Activated CD8-positive, alpha-beta memory T cell treated with anti-CD3 and anti-CD28 coated beads, Interleukin-2, amount 10 ng/mL, durations not matched to agents 7 days and 5 days (primary cell): ENCODE results near the gene PSD. TPM values are rescaled to one million over a fixed set of nuclear protein-coding genes. Genes with fewer than 3 reads are reported as not detected.

Source experiments
- ATAC-seq: fragments of 150-1000 bp; cut with Tn5 transposase; one replicate; pipeline ENCODE4 v1.10.0; 2021; ENCODE audit warnings: moderate library complexity
- CTCF ChIA-PET: fragments of 350-600 bp; sonication (Branson Sonifier 250); formaldehyde crosslinking; loops from one replicate; lab custom pipeline; 2021; ENCODE audit warnings: antibody characterized with exemption; lab: Charles Lee
- DNase-seq: peaks from one replicate; pipeline ENCODE4 v3.0.0-alpha.2; 2020
- H3K27ac Mint-ChIP-seq: one replicate; pipeline ENCODE4 v1.8.0; 2021; ENCODE audit warnings: mild to moderate bottlenecking, mixed read lengths
- H3K27me3 Mint-ChIP-seq: one replicate; pipeline ENCODE4 v1.8.0; 2021; ENCODE audit warnings: mixed read lengths
- H3K36me3 Mint-ChIP-seq: one replicate; pipeline ENCODE4 v1.8.0; 2021; ENCODE audit warnings: mild to moderate bottlenecking, mixed read lengths
- H3K4me1 Mint-ChIP-seq: one replicate; pipeline ENCODE4 v1.8.0; 2021; ENCODE audit warnings: mixed read lengths
- H3K4me3 Mint-ChIP-seq: one replicate; pipeline ENCODE4 v1.8.0; 2021; ENCODE audit warnings: mild to moderate bottlenecking, moderate library complexity, mixed read lengths
- H3K9me3 Mint-ChIP-seq: one replicate; pipeline ENCODE4 v1.8.0; 2022; ENCODE audit warnings: low read depth, mixed read lengths
- microRNA-seq: library from miRNA; unstranded; fragments of <30 nt; microRNA quantifications from one replicate; pipeline ENCODE4 v1.2.0, GENCODE V29; 2022
- total RNA-seq, 2 experiments: library from RNA; stranded (reverse); gene quantifications; one replicate each; pipeline ENCODE4 v1.2.3, GENCODE V29; 2021

The PSD gene
- total RNA-seq, 2 experiments from 2014 or later, result 2.8 to 2.9 TPM

DNA sequence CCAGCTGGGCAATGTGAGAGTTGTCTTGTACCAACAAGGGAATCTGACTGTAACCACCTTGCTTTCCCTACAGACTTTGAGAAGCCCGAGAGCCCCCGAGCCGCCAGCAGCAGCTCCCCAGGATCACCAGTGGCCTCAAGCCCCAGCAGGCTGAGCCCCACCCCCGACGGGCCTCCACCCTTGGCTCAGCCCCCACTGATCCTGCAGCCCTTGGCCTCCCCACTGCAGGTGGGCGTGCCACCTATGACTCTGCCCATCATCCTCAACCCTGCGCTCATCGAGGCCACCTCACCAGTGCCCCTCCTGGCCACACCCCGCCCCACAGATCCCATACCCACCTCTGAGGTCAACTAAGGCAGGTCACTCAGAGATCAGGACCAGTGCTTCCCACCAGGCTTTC lies 36.6 kb downstream of the PSD start:
- Mint-ChIP-seq H3K36me3 (peaks cover 11% of the 10 kb centered on the region), H3K9me3 (no peaks in the 10 kb centered on the region), H3K4me1 (no peaks in the 10 kb centered on the region), H3K27me3 (no peaks in the 10 kb centered on the region), H3K27ac (peak overlapping the region; percentile 42), H3K4me3 (no peak overlapping the region)
- no peak for ATAC-seq
- DNase-seq, result no peak
- CTCF ChIA-PET, result interaction anchor here (0.7 to 2.3 kb wide), 4 partner anchors 12 to 202 kb away, joined by 3 to 7 read pairs (median 4); no protein-coding TSS in a partner anchor

DNA sequence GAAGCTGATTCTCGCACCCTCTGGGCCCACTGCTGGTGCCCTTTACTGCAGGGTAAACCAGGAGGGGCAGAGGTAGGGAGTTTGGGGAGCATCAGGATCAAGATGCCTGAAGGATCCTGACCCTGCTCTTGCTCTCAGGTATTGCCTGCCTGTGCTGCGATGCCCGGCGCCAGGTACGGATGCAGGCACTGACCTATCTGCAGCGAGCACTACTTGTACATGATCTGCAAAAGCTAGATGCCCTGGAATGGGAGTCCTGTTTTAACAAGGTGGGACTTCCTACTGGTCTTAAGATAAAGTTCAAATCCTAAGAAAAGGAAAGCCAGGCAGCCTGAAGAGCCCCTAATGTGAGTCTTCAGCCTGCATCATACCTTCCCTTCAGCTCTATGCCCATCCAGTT lies 39.2 kb downstream of the PSD start:
- Mint-ChIP-seq H3K9me3 (no peaks in the 10 kb centered on the region), H3K27me3 (no peaks in the 10 kb centered on the region), H3K4me3 (no peak overlapping the region), H3K4me1 (no peaks in the 10 kb centered on the region), H3K27ac (no peak overlapping the region), H3K36me3 (peaks cover 18% of the 10 kb centered on the region)
- ATAC-seq, result no peak
- no peak for DNase-seq
- CTCF ChIA-PET, result interaction anchor here (0.8 to 1.6 kb wide), 3 partner anchors 20 to 150 kb away, joined by 4 to 5 read pairs (median 4); no protein-coding TSS in a partner anchor

- no peak overlapping the region for H3K4me3 Mint-ChIP-seq
- H3K27ac Mint-ChIP-seq, result no peak overlapping the region
- CTCF ChIA-PET, result no interaction called here
Observed at GRCh38 chr10:102376901-102377300, 41.7 kb downstream of the PSD start.

DNA sequence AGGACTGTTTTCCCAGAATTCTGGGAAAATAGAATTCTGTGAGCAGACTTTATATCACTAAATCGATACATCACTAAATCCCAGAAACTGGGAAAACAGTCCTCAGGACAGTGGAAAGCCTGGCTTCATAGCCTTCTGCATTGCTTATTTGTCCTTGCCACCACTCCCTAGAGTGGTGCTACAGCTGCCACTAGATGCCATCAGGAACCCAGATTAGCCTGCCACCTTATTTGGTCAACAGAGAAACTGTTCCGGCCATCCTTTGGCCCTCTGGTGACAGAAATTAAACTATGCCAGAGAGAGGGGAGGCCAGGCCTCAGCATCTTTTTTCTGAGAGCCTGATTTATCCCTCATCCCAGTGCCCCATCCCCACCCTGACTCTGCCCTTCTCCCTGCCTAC lies 42.7 kb downstream of the PSD start:
- no peak overlapping the region for H3K27ac Mint-ChIP-seq
- ATAC-seq (no peak), DNase-seq (no peak)
- CTCF ChIA-PET, result interaction anchor here (0.9 to 1.2 kb wide), 3 partner anchors 8 to 146 kb away, joined by 3 to 6 read pairs (median 3); no protein-coding TSS in a partner anchor
- no peak overlapping the region for H3K4me3 Mint-ChIP-seq
- H3K27me3 Mint-ChIP-seq, result no peaks in the 10 kb centered on the region
- H3K4me1 Mint-ChIP-seq, result no peaks in the 10 kb centered on the region
- H3K36me3 Mint-ChIP-seq, result peaks cover 29% of the 10 kb centered on the region
- H3K9me3 Mint-ChIP-seq, result no peaks in the 10 kb centered on the region

More at GRCh38 chr10:102376901-102377300, 41.7 kb downstream of the PSD start:
- H3K9me3 Mint-ChIP-seq, result no peaks in the 10 kb centered on the region
- no peak for DNase-seq
- ATAC-seq, result no peak
- H3K36me3 Mint-ChIP-seq, result peaks cover 21% of the 10 kb centered on the region
- no peaks in the 10 kb centered on the region for H3K27me3 Mint-ChIP-seq
- H3K4me1 Mint-ChIP-seq, result no peaks in the 10 kb centered on the region

DNA sequence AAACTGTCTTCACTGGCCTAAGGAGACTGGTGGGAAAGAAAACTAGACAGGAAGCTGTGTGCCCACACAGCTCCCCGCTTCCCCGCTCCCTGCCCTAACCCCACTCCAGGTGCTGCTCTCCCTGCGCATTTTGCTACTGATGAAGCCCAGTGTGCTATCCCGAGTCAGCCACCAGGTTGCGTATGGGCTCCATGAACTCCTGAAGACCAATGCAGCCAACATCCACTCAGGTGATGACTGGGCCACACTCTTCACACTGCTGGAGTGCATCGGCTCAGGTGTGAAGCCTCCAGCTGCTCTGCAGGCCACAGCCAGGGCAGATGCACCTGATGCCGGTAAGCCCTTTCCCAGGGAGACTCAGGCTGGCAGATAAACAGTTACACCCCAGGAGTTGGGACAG lies 43.3 kb downstream of the PSD start:
- Mint-ChIP-seq H3K36me3 (peaks cover 33% of the 10 kb centered on the region), H3K4me1 (no peaks in the 10 kb centered on the region), H3K4me3 (no peak overlapping the region), H3K9me3 (no peaks in the 10 kb centered on the region), H3K27ac (no peak overlapping the region), H3K27me3 (no peaks in the 10 kb centered on the region)
- no peak for DNase-seq
- CTCF ChIA-PET, result interaction anchor here (0.9 kb wide), 2 partner anchors 9 to 23 kb away, joined by 3 read pairs; no protein-coding TSS in a partner anchor
- ATAC-seq, result no peak

- Mint-ChIP-seq H3K27me3 (no peaks in the 10 kb centered on the region), H3K9me3 (no peaks in the 10 kb centered on the region), H3K36me3 (peaks cover 46% of the 10 kb centered on the region), H3K4me1 (no peaks in the 10 kb centered on the region), H3K27ac (no peak overlapping the region), H3K4me3 (no peak overlapping the region)
- CTCF ChIA-PET, result interaction anchor here (1.3 to 4.4 kb wide), 4 partner anchors 19 to 212 kb away, joined by 3 to 27 read pairs (median 12); no protein-coding TSS in a partner anchor
- ATAC-seq, result no peak
- no peak for DNase-seq
Observed at GRCh38 chr10:102371295-102371694, 47.3 kb downstream of the PSD start.

DNA sequence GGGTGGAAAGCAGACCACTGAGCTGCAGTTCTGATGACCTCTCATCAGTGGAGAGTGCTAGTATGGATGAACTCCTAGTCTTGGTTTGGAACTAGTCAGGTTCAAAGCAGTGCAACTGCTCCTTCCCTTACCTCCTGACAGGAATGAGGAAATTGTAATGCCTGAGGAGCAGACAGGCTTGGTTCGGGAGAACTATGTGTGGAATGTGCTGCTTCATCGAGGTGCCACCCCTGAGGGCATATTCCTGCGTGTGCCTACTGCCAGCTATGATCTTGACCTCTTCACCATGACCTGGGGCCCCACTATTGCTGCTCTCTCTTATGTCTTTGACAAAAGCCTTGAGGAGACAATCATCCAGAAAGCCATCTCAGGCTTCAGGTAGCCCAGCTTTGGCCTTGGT lies 50.5 kb downstream of the PSD start:
- no peak for DNase-seq
- Mint-ChIP-seq H3K4me1 (no peaks in the 10 kb centered on the region), H3K4me3 (no peak overlapping the region), H3K36me3 (peaks cover 49% of the 10 kb centered on the region), H3K27ac (no peak overlapping the region), H3K27me3 (no peaks in the 10 kb centered on the region), H3K9me3 (no peaks in the 10 kb centered on the region)
- CTCF ChIA-PET, result interaction anchor here (2.9 kb wide), 1 partner anchor 138 kb away, joined by 17 read pairs; no protein-coding TSS in a partner anchor
- no peak for ATAC-seq

DNA sequence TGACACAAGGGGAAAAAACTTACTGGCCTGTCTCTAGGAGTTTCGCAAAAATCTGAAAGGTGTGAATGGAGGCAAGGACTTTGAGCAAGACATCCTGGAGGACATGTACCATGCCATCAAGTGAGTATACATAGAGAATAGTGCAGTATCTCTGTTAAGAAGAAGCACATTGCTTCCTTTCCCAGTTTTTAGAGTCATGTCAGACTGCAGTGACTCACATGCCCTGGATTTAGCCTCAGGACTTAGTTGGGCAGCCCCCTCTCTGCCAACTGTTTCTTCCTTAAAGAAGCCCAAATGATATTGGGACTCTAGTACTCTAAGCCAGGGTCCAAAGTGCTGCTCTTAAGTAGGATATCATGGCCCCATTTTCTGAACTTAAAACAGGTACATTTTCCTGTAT lies 51.1 kb downstream of the PSD start:
- Mint-ChIP-seq H3K27me3 (no peaks in the 10 kb centered on the region), H3K4me3 (no peak overlapping the region), H3K4me1 (no peaks in the 10 kb centered on the region), H3K27ac (no peak overlapping the region), H3K36me3 (peaks cover 55% of the 10 kb centered on the region), H3K9me3 (no peaks in the 10 kb centered on the region)
- ATAC-seq, result no peak
- DNase-seq, result no peak
- CTCF ChIA-PET, result no interaction called here

DNA sequence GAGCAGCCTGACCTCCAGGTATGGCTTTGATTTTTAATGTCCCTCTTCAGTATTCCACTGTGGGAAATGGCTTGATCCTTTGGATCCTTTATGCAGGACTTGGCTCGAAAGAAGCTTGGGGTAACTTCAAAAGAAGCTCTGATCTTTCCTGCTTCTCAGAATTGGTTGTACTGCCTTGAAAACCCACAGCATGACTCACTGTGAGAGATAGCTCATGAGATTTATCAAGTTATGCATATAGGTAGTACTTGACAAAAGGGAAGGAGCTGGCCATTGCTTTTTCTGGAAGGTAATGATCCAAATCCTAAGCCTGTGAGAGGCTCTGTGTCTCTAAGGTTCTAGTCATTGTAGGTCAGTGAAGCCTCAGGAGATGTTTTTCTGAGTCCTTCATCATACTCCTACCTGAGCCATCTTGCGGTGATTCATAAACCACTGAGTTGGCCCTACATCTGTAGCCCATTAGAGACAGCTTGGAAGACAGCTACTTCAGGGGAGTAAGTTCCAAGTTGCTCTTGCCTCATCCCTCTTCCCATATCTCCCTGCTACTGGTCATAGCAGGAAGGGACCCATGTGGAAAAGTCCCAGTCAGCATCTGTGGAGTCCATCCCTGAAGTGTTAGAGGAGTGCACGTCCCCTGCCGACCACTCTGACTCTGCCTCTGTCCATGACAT lies 59.7 kb downstream of the PSD start:
- CTCF ChIA-PET, result interaction anchor here (0.8 to 22.2 kb wide), 8 partner anchors 9 to 190 kb away, joined by 3 to 824 read pairs (median 4); partner anchors contain the start of genes ELOVL3, GBF1 and PITX3
- ATAC-seq, result peak; percentile 63
- H3K27me3 Mint-ChIP-seq, result no peaks in the 10 kb centered on the region
- no peak overlapping the region for H3K4me3 Mint-ChIP-seq
- H3K9me3 Mint-ChIP-seq, result no peaks in the 10 kb centered on the region
- DNase-seq, result peak; percentile 43
- H3K27ac Mint-ChIP-seq, result no peak overlapping the region
- H3K4me1 Mint-ChIP-seq, result peaks cover 25% of the 10 kb centered on the region
- peaks cover 47% of the 10 kb centered on the region for H3K36me3 Mint-ChIP-seq

GRCh38 chr10:102354451-102354850 lies 64.1 kb downstream of the PSD start:
- H3K9me3 Mint-ChIP-seq, result no peaks in the 10 kb centered on the region
- ATAC-seq (no peak), DNase-seq (no peak)
- no peak overlapping the region for H3K27ac Mint-ChIP-seq
- H3K4me3 Mint-ChIP-seq, result no peak overlapping the region
- CTCF ChIA-PET, result interaction anchor here (0.9 to 22.2 kb wide), 6 partner anchors 9 to 229 kb away, joined by 3 to 824 read pairs (median 4); partner anchors contain the start of genes ELOVL3 and PITX3
- H3K4me1 Mint-ChIP-seq, result peaks cover 24% of the 10 kb centered on the region
- H3K36me3 Mint-ChIP-seq, result peaks cover 26% of the 10 kb centered on the region
- H3K27me3 Mint-ChIP-seq, result no peaks in the 10 kb centered on the region

Small RNAs within 50 kb of the gene (microRNA-seq; reads per million reads assigned to microRNA genes)
- 13,604 reads per million, percentile 95 among the genes with 10 or more reads in this experiment for gene MIR146B

Other genes with a start within 250 kb of the PSD start
- gene ELOVL3, start 192.5 kb downstream of the PSD start, total RNA-seq, result not detected
- gene PITX3, start 177.3 kb downstream of the PSD start, total RNA-seq, result not detected
- gene GBF1, start 173.3 kb downstream of the PSD start, total RNA-seq, result 10 to 100 TPM; 46.5 to 51.6 TPM
- 100 to 1,000 TPM in 1 of 2 experiments, 10 to 100 TPM in 1; 78.1 to 199 TPM for gene NFKB2, start 23.1 kb downstream of the PSD start, total RNA-seq
- gene FBXL15, start 2.1 kb upstream of the PSD start, total RNA-seq, result 10 to 100 TPM; 13.5 to 15.2 TPM
- gene CUEDC2, start 13.8 kb upstream of the PSD start, total RNA-seq, result 10 to 100 TPM; 73.5 to 78.2 TPM
- gene C10orf95, start 32.8 kb upstream of the PSD start, total RNA-seq, result under 1 TPM in 1 of 2 experiments, not detected in 1; 0.35 TPM
- gene ACTR1A, start 83.9 kb upstream of the PSD start, total RNA-seq, result 10 to 100 TPM; 72.2 to 86.7 TPM
- gene SUFU, start 85.2 kb upstream of the PSD start, total RNA-seq, result 10 to 100 TPM in 1 of 2 experiments, 1 to 10 TPM in 1; 9.8 to 12.9 TPM
- 10 to 100 TPM; 58.7 to 86.9 TPM for gene TRIM8, start 225.7 kb upstream of the PSD start, total RNA-seq